Fibroblast of pulmonary artery (primary cell): ENCODE results near the gene MEIOB.

Experiments used
- DNase-seq: peaks from one replicate; pipeline ENCODE4 v3.0.0-alpha.2; 2010; ENCODE audit warnings: low read depth
- H3K4me3 ChIP-seq: replicated peaks from 2 replicates; pipeline ENCODE4 v1.5.1; 2011; ENCODE audit warnings: low read depth, mild to moderate bottlenecking, control low read depth, low read length, moderate library complexity
- TF ChIP-seq, protein P1 (sequence below): IDR thresholded peaks from 2 replicates; pipeline ENCODE4 v1.5.1; 2011; ENCODE audit warnings: mild to moderate bottlenecking, control low read depth, low read length, inconsistent platforms; ENCODE audit errors: missing control alignments

MEIOB gene

DNA sequence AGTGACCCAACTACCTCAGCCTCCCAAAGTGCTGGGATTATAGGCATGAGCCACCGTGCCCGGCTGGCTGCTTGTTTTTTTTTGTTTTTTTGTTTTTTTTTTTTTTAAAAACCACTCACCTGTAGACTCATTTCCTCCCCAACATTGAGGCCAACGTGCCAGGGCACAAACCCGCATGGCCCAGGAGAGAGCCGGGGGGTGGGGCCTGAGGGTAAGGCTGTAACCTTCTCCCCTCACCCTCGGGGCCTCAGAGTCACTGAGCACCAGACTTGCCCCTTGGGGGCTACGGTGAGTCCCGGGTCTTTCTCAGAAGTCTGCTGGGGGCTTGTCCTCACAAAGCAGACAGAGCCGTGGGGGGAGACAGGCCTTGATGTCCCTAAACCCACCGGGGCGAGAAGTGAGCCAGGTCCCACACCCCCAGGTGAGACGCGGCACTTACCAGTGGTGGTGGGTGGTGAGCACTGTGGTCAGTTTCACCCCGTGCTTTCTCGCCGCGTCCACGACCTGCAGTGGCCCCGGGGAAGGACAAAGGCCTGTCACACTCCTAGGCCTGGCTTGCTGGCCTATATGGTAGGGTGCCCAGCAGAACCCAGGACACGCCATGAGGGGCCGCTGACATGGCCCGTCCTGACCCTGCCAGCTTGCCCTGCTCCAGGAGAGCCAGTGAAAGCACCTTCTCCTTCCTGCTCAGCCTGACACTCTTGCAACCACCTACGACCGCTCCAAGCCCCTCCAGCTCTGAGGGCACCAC, 49.9 kb downstream of the MEIOB start:
- no peak overlapping the region for H3K4me3 ChIP-seq
- TF ChIP-seq, protein P1, sequence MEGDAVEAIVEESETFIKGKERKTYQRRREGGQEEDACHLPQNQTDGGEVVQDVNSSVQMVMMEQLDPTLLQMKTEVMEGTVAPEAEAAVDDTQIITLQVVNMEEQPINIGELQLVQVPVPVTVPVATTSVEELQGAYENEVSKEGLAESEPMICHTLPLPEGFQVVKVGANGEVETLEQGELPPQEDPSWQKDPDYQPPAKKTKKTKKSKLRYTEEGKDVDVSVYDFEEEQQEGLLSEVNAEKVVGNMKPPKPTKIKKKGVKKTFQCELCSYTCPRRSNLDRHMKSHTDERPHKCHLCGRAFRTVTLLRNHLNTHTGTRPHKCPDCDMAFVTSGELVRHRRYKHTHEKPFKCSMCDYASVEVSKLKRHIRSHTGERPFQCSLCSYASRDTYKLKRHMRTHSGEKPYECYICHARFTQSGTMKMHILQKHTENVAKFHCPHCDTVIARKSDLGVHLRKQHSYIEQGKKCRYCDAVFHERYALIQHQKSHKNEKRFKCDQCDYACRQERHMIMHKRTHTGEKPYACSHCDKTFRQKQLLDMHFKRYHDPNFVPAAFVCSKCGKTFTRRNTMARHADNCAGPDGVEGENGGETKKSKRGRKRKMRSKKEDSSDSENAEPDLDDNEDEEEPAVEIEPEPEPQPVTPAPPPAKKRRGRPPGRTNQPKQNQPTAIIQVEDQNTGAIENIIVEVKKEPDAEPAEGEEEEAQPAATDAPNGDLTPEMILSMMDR: no peak

DNA sequence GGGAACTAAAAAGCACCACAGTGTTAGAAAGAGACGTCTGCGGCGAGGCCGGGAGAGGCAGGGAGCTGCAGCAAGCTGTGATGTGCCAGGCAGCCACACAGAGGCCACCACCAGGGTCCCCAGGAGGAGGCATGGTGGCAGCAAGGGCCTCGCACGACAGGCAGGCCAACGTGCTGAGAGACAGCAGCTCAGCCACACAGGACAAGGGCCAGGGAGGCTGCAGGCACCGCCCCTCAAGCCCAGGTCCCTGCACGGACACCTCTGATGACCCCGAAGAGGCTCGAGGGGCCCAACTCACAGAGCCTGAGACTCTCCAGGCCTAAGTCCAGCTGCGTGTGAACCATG, 51.0 kb downstream of the MEIOB start:
- no peak for DNase-seq
- TF ChIP-seq, protein P1: no peak
- no peak overlapping the region for H3K4me3 ChIP-seq

More for the DNA sequence above, 49.9 kb downstream of the MEIOB start:
- no peak for DNase-seq

DNA sequence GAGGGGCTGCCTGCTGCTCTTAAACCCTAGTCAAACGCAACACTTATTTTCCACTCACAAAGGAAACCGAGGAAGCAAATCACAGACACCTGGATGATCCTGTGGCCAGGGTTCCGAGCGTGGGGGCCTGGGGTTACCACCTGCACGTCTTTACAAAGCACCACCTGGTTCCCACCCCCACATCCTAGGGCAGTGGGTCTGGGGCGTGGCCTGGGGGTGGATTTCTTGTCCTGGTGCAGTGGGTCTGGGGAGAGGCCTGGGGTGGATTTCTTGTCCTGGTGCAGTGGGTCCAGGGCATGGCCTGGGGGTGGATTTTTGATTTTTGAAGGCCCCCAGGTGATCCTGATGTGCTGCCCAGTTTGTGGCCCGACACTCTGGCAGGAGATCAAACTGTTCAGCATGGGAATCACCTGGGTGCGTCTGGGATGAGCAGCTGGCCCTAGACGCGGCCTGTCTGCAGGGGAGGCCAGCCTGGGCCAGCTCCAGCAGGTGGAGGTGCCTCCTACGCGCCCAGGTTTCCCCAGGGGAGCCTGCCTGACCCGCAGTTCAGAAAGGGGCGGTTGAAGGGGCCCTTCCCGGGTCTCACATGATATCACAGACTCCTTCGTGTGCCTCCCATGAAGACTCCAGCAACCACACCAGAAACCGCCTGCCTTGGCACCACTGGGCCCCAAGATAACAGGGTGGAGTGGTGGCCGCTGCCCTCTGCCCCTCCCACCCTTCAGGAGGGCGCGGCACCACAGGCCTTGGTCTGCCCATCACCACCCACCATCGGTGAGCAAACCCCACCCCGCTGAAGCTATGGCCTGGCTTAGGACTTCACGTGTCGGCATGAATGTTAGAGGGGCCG, 51.6 kb downstream of the MEIOB start:
- no peak for DNase-seq
- no peak overlapping the region for H3K4me3 ChIP-seq
- TF ChIP-seq, protein P1: no peak

DNA sequence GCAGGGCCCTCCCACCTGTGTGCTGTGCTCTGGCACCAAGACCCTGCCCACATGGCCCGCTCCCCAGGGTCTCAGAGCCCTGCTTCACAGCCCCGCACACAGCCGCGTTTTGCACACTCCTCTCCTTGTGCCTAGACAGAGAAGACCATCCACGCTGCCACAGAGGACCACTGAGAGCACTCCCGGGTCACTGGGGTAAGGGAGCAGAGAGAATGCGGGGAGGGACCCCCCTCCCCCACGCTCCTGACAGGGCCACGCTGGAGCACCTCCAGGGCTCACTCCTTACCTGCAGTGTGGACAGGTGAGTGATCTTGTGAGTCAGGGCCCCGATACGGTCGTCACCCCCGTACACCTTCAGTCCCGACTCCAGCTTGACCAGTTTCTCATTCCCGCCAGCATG, 52.4 kb downstream of the MEIOB start:
- H3K4me3 ChIP-seq: no peak overlapping the region
- TF ChIP-seq, protein P1: no peak
- no peak for DNase-seq

DNA sequence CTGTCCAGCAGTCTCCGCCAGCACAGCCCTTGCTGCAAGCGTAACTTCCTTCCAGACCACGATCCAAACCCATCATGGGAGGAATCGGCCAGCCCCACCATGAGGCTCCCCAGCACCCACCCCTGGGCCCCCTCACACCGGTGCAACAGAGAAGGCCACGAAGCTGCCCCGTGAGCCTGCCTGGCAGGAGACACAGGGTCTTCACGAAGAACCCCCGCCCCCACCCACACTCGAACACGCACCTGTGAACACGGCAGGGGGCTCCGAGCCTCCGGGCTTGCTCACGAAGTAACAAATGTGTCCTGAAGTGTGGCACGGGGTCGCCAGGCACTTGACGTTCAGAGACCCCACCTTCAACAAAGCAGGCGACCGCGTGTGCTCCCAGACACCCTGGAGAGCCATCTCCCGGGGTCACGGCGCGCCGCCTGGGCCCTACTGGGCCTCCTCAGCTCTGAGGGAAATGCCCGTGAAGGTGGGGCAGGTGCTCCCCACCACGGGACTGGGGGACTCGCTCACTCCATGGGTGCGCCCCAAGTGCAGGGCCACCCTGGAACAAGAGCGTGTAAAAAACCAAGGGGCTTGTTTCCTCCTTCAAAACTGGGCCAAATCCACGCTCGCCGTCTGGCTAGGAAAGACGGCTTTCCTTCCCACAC, 53.0 kb downstream of the MEIOB start:
- H3K4me3 ChIP-seq: no peak overlapping the region
- TF ChIP-seq, protein P1: no peak
- DNase-seq: no peak

DNA sequence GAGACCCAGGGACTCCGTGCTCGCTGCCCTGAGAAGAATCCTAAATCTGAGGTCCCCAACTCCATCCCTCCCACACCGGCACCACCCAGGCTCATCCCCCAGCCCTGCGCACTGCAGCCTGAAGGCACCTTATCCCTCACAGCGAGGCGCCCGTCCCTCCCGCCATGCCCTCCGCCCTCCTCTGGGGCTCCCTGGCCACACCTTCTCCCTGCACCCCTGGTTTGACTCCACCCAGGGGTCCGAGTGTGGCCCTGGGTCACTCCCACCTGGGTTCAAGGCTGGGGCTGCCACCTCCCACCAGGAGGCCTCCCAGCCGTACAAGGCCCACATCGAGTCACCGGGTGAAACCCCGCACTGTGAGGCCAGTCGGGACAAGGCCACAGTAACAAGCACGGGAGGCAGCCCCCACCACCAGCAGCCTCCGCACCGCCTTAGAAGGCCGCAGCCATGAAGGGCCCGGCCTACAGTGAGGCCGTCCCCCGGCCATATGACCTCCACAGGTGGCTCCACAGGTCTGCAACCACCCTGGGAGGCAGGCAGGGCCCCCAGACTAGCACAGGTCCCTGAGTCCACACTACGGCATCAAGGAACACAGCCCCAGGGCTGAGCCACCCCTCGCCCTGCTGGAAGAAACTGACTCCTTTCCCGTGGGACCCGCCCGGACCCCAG, 53.6 kb downstream of the MEIOB start:
- TF ChIP-seq, protein P1: no peak
- no peak overlapping the region for H3K4me3 ChIP-seq
- DNase-seq: no peak
